CD4-positive, alpha-beta T cell treated with Interleukin-6 at 100 ng/mL for 8 hours (primary cell): Measurements from ENCODE around the gene DOCK4.

Experiments used
- DNase-seq: peaks from one replicate; pipeline ENCODE4 v3.0.0-alpha.2; 2020; ENCODE audit warnings: mixed read lengths, low spot score

Gene DOCK4

GRCh38 chr7:111734954-111735660 is 471.1 kb downstream of the DOCK4 start:
- no peak for DNase-seq

- DNase-seq, result no peak
Measured at GRCh38 chr7:111732923-111733322, 473.3 kb downstream of the DOCK4 start.

GRCh38 chr7:111730476-111731300 is 475.5 kb downstream of the DOCK4 start:
- DNase-seq, result no peak

DNA sequence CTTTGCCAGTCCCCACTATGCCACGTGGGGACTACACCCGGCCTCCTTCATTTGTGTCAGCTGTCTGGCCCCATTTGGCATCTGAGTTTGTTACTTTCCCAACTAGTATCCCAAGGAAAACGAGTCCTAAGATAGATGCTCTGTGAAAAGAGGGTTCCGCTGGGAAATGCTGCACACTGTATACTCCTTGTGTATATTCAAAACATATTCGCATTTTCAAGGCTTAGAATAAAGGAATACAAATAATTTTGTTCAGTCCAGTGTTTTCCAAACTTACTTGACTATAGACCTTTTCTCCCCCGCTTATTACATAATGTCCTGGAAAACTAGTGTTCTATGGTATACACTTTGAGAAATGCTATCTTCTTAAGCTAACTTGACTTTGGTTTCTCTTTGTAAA is 476.1 kb downstream of the DOCK4 start:
- no peak for DNase-seq

DNA sequence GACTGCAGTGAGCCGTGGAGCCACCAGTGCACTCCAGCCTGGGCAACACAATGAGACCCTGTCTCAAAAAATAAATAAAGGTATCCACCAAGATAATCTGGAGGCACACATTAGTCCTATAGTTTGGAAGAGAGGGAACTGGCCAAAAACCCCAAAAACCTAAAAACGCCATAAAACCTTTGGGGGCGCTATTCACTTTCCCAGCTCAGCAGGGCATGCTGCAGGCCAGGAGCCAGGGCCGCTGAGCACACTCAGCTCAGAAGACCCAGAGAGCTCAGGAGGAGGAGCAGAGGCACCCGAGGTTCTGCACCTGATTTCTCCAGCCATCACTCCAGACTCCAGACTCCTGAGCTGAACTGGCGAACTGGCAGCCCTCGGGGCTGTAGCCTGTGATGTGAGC is 476.7 kb downstream of the DOCK4 start:
- no peak for DNase-seq

DNA sequence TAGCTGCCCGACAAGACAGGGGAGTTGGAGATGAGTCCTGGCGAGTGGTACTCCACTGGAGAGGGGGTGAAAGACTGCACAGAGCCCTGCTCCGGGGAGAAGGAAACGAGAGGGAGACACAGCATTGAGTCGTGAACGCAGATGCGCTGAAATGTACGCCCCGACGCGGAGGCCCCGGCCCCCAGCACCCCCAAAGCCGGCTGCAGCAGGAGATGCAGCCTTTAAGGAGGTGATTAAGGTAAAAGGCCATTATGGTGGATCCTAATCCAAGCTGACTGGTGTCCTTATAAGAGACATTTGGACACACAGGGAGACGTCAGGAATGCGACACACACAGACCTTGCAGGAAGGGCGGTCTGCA is 477.6 kb downstream of the DOCK4 start:
- DNase-seq, result no peak

DNA sequence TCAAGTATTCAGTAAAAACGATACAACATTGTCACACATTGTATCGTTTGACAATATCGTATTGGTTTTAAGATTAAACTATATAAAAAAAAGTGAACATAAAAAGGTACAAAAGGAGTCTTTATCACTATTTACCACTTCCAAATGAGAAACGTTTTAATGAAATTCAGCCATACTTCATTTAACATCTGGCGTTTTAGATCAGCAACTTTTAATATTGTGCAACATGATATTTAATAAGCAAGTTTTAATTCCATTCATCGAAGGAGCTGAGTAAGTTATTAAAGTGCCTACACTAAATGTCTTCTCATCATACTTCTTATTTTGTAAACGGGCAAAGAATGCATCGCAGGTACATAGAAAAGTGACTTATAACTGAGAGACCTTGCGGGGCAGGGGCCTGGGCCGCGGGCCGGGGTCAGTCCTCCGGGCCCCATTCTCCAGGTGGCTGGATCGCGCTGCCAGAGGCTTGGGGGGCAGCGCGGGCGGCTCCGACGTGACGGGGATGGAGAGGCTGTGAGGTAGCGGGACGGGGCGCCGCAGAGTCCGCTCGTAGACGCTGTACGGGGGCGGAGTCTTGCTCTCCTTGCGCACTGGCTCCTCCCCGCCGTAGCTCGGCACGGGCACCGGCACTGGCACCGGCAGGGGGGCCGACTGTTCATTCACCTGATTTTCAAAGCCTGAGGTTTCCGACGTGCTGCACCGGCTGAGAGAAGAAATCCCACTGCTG is 478.1 kb downstream of the DOCK4 start:
- no peak for DNase-seq

GRCh38 chr7:111718886-111719285 is 487.3 kb downstream of the DOCK4 start:
- DNase-seq, result no peak

DNA sequence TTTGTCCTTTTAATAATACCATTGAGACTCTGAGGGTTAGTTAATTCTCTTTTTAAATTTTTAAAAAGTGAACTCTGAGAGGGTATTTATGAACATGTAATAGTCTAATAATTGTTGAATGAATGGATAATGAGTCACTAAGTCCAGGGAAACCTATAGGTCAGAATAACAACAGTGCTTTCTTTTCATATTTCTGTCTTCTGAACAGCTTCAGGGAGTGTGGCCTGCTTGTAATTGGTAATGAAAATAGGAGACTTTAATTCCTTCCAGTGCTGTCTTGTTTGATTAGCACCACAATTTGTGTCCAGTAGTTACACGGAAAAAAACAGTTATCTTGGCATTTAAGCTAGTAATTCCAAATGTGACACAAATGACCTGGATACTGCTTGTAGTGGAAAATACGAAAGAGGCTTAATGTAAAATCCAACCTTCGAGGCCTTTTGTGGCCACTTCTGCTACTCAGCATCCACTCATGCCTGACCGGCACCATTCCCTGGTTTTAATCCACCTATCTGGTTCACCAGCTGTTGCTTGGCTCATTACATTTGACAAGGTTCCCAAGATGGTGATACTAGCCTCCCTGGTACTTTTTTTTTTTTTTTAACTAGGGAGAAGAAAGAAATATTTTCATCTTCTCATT is 494.7 kb downstream of the DOCK4 start:
- DNase-seq, result no peak

DNA sequence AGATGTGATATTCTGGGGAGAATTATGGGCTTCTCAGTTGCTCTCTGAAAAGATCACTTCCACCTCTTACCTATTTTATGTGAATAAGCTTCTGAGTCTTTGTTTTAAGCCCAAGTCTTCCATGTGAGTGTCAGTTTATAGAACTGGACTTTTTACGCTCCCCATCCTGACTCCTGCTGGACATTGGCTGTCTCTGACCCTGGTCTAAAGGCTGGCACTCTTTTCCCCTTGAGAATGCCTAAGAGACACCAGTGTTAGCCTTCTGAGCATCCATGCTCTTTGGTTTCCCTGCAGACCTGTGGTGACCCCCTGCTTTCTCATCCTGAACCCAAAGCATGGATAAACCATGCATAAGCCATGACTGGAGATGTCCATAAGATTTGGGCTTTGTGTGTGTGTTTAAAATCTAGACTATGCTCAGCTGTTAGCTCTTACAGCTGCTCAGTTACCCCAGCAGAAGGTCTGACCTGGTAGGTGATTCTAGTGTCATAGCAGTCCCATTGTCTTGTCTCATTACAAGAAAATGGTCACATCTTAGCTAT is 495.3 kb downstream of the DOCK4 start:
- no peak for DNase-seq

- DNase-seq, result no peak
Measured at GRCh38 chr7:111708072-111708471, 498.1 kb downstream of the DOCK4 start.

DNA sequence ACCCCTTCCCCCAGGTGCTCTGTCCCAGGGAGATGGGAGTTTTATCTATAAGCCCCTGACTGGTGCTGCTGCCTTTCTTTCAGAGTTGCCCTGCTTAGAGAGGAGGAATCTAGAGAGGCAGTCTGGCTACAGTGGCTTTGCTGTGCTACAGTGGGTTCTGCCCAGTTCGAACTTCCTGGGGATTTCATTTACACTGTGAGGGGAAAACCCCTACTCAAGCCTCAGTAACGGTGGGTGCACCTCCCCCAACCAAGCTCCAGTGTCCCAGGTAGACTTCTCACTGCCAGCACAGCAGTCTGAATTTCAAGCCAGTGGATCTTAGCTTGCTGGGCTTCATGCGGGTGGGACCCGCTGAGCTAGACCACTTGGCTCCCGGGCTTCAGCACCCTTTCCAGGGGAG is 500.4 kb downstream of the DOCK4 start:
- no peak for DNase-seq

DNA sequence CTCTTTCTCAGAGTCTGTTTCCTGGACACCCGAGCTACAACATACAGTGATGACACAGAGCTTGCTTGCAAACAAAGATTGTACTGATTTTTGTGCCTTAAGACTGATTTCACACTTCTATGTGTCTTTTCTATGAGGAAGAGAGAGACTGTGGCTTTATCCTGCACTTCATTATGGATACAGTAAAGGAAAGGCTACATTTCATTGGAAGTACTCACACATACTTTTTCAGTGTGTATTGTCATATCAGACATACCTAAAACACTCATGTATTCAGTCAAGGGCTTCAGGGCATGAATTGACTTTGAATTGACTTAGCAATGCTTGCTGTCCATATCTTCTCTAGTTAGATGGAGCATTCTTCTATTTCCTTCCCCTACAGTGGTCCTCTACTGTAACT is 508.4 kb downstream of the DOCK4 start:
- DNase-seq, result no peak

DNA sequence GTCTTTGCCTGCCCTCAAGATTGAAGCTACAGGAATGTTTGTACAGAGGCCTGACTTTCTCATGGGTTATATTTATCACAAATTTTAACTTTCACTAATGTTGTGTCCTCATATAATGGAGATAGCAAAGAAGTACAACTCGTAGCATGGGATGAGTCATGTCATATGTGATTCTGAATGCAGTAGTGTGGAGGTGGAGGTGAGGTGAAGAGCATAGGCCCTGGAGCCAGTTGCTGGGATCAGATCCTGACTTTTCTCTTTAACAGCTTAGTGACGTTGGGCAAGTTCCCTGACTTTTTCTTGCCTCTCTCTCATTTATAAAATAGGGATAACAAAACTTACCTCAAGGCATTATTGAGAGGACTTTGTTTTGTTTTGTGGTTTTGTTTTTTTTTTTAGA is 511.8 kb downstream of the DOCK4 start:
- DNase-seq, result no peak

DNA sequence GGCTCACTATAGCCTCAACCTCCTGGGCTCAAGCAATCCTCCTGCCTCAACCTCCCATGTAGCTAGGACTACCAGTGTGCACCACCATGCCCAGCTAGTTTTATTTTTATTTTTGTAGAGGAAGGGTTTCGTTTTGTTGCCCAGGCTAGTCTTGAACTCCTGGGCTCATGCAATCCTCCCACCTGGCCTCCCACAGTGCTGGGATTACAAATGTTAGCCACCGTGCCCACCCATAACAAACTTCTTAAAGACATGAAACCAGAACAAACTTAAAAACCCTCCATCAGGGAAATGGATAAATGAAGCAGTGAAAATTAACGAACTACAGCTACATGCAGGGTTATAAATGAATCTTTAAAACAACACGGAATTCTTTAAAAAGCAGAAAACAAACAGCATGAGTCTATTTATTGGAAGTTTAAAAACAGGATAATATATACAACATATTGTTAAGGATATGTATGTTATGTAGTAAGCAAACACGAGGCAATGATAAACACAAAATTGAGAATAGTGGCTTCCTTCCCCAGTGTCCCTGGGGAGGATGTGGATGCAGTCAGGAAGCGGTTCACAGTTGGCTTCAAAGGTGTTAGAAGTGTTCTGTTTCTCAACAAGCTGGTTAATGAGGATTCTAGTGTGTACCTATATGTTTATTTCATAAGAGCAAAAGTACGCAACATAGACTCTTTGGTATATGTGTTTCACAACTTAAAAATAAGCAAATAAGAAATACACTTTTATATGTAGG is 515.7 kb downstream of the DOCK4 start:
- no peak for DNase-seq

DNA sequence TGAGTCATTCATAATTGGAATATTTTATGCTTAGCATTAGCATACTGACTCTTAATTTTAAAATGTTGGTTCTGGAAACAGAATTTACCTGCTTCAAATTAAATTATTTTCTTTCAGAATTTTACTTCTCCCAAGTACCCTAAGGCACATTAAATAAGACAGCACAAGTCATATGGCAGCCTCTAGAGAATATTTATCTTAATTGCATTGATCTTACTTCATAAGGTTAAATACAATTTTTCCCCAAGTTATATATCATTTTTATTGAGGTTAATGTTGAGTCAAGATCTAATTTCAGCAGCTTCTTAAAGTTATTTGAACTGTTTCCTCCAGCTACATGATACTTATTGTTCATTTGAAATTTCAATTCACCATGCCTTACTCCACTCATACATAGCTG is 520.9 kb downstream of the DOCK4 start:
- no peak for DNase-seq

- no peak for DNase-seq
Measured at GRCh38 chr7:111682588-111683340, 523.4 kb downstream of the DOCK4 start.

GRCh38 chr7:111681242-111681641 is 525.0 kb downstream of the DOCK4 start:
- DNase-seq, result no peak

DNA sequence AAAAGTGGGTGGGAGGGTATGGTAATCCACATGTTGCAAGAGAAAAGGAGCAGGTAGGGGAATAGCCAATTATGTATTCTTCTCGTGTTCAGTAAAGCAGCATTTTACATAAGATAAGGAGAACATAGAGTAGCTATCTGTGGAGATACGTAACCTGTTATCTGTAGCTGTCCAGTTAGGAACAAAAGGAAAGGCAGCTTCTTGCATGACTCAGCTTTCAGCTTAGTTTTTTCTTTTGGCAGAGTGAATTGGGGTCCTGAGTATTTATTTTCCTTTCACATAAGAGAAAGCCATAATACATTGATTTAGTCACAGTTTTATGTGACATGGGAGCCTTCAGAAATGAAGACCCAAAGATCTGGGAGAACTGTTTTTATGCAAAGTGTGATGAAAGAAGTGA is 527.2 kb downstream of the DOCK4 start:
- no peak for DNase-seq

GRCh38 chr7:111678281-111678680 is 527.9 kb downstream of the DOCK4 start:
- no peak for DNase-seq

GRCh38 chr7:111677848-111678247 is 528.4 kb downstream of the DOCK4 start:
- no peak for DNase-seq
